HG02759 (cell line): Measurements from ENCODE around the gene SLC25A21.

Experiments
- ATAC-seq: cut with Tn5 transposase; IDR thresholded peaks from one replicate; pipeline ENCODE4 v1.9.1; 2021; ENCODE audit warnings: mild to moderate bottlenecking, moderate library complexity; ENCODE audit not compliant: unreplicated experiment

SLC25A21 gene

GRCh38 chr14:37144729-37145363 lies 27.6 kb downstream of the SLC25A21 start:
- ATAC-seq = no peak

GRCh38 chr14:37143475-37143874 lies 28.9 kb downstream of the SLC25A21 start:
- no peak for ATAC-seq

GRCh38 chr14:37142835-37143401 lies 29.5 kb downstream of the SLC25A21 start:
- no peak for ATAC-seq

- no peak for ATAC-seq
Measured at GRCh38 chr14:37140176-37140575, 32.2 kb downstream of the SLC25A21 start.

GRCh38 chr14:37139710-37140109 lies 32.7 kb downstream of the SLC25A21 start:
- no peak for ATAC-seq

- ATAC-seq = no peak
Measured at GRCh38 chr14:37138898-37139297, 33.5 kb downstream of the SLC25A21 start.

- ATAC-seq = no peak
Measured at GRCh38 chr14:37133284-37133913, 39.0 kb downstream of the SLC25A21 start.

GRCh38 chr14:37131205-37131604 lies 41.2 kb downstream of the SLC25A21 start:
- ATAC-seq = no peak

- ATAC-seq = no peak
Measured at GRCh38 chr14:37129047-37129446, 43.4 kb downstream of the SLC25A21 start.

- ATAC-seq = no peak
Measured at GRCh38 chr14:37124614-37125013, 47.8 kb downstream of the SLC25A21 start.

- no peak for ATAC-seq
Measured at GRCh38 chr14:37122919-37123639, 49.3 kb downstream of the SLC25A21 start.

- no peak for ATAC-seq
Measured at GRCh38 chr14:37122288-37122687, 50.1 kb downstream of the SLC25A21 start.

- ATAC-seq = no peak
Measured at GRCh38 chr14:37118673-37119366, 53.6 kb downstream of the SLC25A21 start.

- no peak for ATAC-seq
Measured at GRCh38 chr14:37116933-37117849, 55.2 kb downstream of the SLC25A21 start.

- no peak for ATAC-seq
Measured at GRCh38 chr14:37115406-37115805, 57.0 kb downstream of the SLC25A21 start.

- ATAC-seq = no peak
Measured at GRCh38 chr14:37114559-37114958, 57.8 kb downstream of the SLC25A21 start.

GRCh38 chr14:37114002-37114401 lies 58.4 kb downstream of the SLC25A21 start:
- no peak for ATAC-seq

- ATAC-seq = no peak
Measured at GRCh38 chr14:37098132-37098531, 74.3 kb downstream of the SLC25A21 start.

GRCh38 chr14:37094502-37094901 lies 77.9 kb downstream of the SLC25A21 start:
- ATAC-seq = no peak

- no peak for ATAC-seq
Measured at GRCh38 chr14:37093364-37093763, 79.0 kb downstream of the SLC25A21 start.
